Measurements from ENCODE around the gene SLCO2A1. TPM values are rescaled to one million over a fixed set of nuclear protein-coding genes. Genes with fewer than 3 reads are reported as not detected.

The SLCO2A1 gene
- total RNA-seq, 1 donor from 2014 or later, result 3.8 TPM

DNA sequence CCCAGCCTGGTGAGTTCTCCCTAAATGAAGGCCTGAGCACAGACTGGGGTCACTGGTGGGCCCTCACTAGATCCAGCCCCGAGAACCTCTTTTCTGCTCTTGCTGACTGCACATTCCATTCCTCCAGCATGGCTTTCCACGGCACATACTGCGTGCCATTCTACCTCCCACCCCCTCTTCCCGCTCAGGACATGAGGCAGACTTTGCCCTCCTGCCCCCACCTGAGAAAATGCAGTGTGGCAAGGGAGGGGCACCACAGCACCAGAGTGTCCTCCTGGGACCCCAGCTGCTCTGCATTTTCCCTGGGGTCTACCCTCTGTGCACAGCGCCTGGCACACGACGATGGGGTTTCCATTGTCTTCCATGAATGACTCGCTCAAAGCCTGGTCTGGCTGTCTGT is 6.1 kb upstream of the SLCO2A1 start:
- H3K27me3 Mint-ChIP-seq (ENCODE audit: unreplicated experiment), result peaks cover 4% of the 10 kb centered on the region
- H3K9me3 Mint-ChIP-seq (ENCODE audit: unreplicated experiment), result no peaks in the 10 kb centered on the region
- no peak overlapping the region for H3K4me3 Mint-ChIP-seq (ENCODE audit: unreplicated experiment)
- H3K27ac Mint-ChIP-seq (ENCODE audit: unreplicated experiment), result no peak overlapping the region
- H3K4me1 Mint-ChIP-seq (ENCODE audit: unreplicated experiment), result peaks cover 5% of the 10 kb centered on the region
- no peak for DNase-seq (ENCODE audit: low spot score)
- peaks cover 6% of the 10 kb centered on the region for H3K36me3 Mint-ChIP-seq (ENCODE audit: low read depth, unreplicated experiment)
- TF ChIP-seq CTCF (IDR thresholded peaks at IDR 0.05; ENCODE audit: unreplicated experiment), result no peak

- no peak overlapping the region for H3K27ac Mint-ChIP-seq (ENCODE audit: unreplicated experiment)
- H3K36me3 Mint-ChIP-seq (ENCODE audit: low read depth, unreplicated experiment), result peaks cover 8% of the 10 kb centered on the region
- DNase-seq (ENCODE audit: low spot score), result no peak
- no peak for TF ChIP-seq CTCF (IDR thresholded peaks at IDR 0.05; ENCODE audit: unreplicated experiment)
- H3K4me1 Mint-ChIP-seq (ENCODE audit: unreplicated experiment), result peaks cover 7% of the 10 kb centered on the region
- no peak overlapping the region for H3K4me3 Mint-ChIP-seq (ENCODE audit: unreplicated experiment)
- no peaks in the 10 kb centered on the region for H3K9me3 Mint-ChIP-seq (ENCODE audit: unreplicated experiment)
- H3K27me3 Mint-ChIP-seq (ENCODE audit: unreplicated experiment), result peaks cover 8% of the 10 kb centered on the region
Measured at GRCh38 chr3:134034005-134034785, 4.5 kb upstream of the SLCO2A1 start.

- H3K4me1 Mint-ChIP-seq (ENCODE audit: unreplicated experiment), result peaks cover 4% of the 10 kb centered on the region
- no peak overlapping the region for H3K27ac Mint-ChIP-seq (ENCODE audit: unreplicated experiment)
- peaks cover 9% of the 10 kb centered on the region for H3K36me3 Mint-ChIP-seq (ENCODE audit: low read depth, unreplicated experiment)
- peaks cover 14% of the 10 kb centered on the region for H3K27me3 Mint-ChIP-seq (ENCODE audit: unreplicated experiment)
- no peak for DNase-seq (ENCODE audit: low spot score)
- TF ChIP-seq CTCF (IDR thresholded peaks at IDR 0.05; ENCODE audit: unreplicated experiment), result no peak
- H3K9me3 Mint-ChIP-seq (ENCODE audit: unreplicated experiment), result no peaks in the 10 kb centered on the region
- H3K4me3 Mint-ChIP-seq (ENCODE audit: unreplicated experiment), result no peak overlapping the region
Measured at GRCh38 chr3:134033315-134033996, 3.7 kb upstream of the SLCO2A1 start.

- no peak for DNase-seq (ENCODE audit: low spot score)
- no peak overlapping the region for H3K4me3 Mint-ChIP-seq (ENCODE audit: unreplicated experiment)
- H3K9me3 Mint-ChIP-seq (ENCODE audit: unreplicated experiment), result no peaks in the 10 kb centered on the region
- no peak overlapping the region for H3K27ac Mint-ChIP-seq (ENCODE audit: unreplicated experiment)
- peaks cover 9% of the 10 kb centered on the region for H3K36me3 Mint-ChIP-seq (ENCODE audit: low read depth, unreplicated experiment)
- peaks cover 18% of the 10 kb centered on the region for H3K27me3 Mint-ChIP-seq (ENCODE audit: unreplicated experiment)
- TF ChIP-seq CTCF (IDR thresholded peaks at IDR 0.05; ENCODE audit: unreplicated experiment), result no peak
- peaks cover 2% of the 10 kb centered on the region for H3K4me1 Mint-ChIP-seq (ENCODE audit: unreplicated experiment)
Measured at GRCh38 chr3:134031348-134031915, 1.7 kb upstream of the SLCO2A1 start.

Measured in endothelial cell (in vitro differentiated cells).